PFSK-1 (cell line): Measurements from ENCODE around the gene APOBEC3B.

Source experiments
- FOXP2 ChIP-seq: optimal IDR thresholded peaks from 2 replicates; pipeline ENCODE3; 2011; ENCODE audit warnings: borderline replicate concordance, control low read depth, inconsistent platforms; ENCODE audit not compliant: insufficient read depth; ENCODE audit errors: extremely low read length, extremely low read depth
- POLR2AphosphoS5 ChIP-seq: IDR thresholded peaks from 2 replicates; pipeline ENCODE4 v1.6.1; 2012; ENCODE audit warnings: low read depth, mild to moderate bottlenecking, control low read depth, low read length, moderate library complexity
- REST ChIP-seq, 2 experiments: IDR thresholded peaks; 2 replicates each; pipeline versions ENCODE4 v1.6.1 to v1.8.0; 2011 to 2012; ENCODE audit warnings: low read depth in 2 of 2, low read length in 2 of 2, control low read depth in 1 of 2, inconsistent platforms in 1 of 2, mild to moderate bottlenecking in 1 of 2, moderate library complexity in 1 of 2; ENCODE audit not compliant: insufficient read depth in 1 of 2
- SIN3A ChIP-seq: IDR thresholded peaks from 2 replicates; pipeline ENCODE4 v1.6.1; 2012; ENCODE audit warnings: mild to moderate bottlenecking, low read length, moderate library complexity, borderline replicate concordance; ENCODE audit not compliant: insufficient read depth
- TAF1 ChIP-seq: IDR thresholded peaks from 2 replicates; pipeline ENCODE4 v1.6.1; 2012; ENCODE audit warnings: low read length, control low read depth, borderline replicate concordance; ENCODE audit not compliant: insufficient read depth

The APOBEC3B gene

DNA sequence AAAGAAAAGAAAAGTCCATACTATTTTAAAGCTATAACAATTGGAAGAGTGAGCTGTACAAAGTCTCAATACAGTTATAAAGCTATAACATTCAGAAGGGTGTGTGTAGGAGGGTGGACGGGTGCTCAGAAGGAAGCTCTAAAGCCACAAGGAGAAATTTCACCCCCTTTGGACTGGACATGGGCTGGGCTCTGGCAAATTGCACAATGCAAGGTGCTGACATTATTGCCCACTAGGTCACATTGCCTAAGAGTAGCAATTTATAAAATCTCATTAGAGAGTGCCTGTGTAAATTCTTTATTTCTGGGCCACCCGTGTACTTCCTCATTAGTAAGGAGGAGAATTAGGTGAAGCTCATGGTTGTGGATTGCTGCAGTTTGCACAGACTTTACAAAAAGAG lies 30.4 kb upstream of the APOBEC3B start:
- TF ChIP-seq POLR2AphosphoS5, result no peak
- TF ChIP-seq TAF1, result no peak
- no peak for TF ChIP-seq REST (IDR thresholded peaks at IDR 0.05; ENCODE audit: insufficient read depth in 1 of 2, low read depth in 2 of 2, low read length in 2 of 2)
- TF ChIP-seq SIN3A, result no peak
- no peak for TF ChIP-seq FOXP2

- no peak for TF ChIP-seq TAF1
Observed at GRCh38 chr22:38952281-38952993, 29.7 kb upstream of the APOBEC3B start.

DNA sequence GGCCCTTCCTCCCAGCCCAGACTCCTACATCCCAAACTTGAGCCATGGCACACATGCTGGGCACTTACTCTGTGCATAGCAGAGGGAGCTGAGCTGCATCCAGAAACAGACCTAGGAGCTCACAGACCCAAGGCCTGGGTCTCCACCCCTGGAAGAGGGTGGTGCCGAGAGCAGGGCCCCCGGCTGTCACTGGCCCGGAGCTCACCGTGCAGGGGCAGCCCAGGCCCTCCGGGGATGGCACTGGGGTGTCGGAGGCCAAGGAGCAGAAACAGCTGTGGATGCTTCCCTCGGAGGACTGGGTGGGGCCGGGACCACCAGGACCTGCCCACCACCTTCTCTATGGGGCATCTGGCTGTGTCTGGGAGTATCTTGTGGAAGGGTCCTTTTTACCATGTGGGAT lies 29.1 kb upstream of the APOBEC3B start:
- no peak for TF ChIP-seq POLR2AphosphoS5
- no peak for TF ChIP-seq SIN3A
- TF ChIP-seq TAF1, result no peak
- no peak for TF ChIP-seq FOXP2
- no peak for TF ChIP-seq REST (IDR thresholded peaks at IDR 0.05; ENCODE audit: insufficient read depth in 1 of 2, low read depth in 2 of 2, low read length in 2 of 2)

GRCh38 chr22:38953577-38954413 lies 28.4 kb upstream of the APOBEC3B start:
- TF ChIP-seq POLR2AphosphoS5 (no peak), REST (IDR thresholded peaks at IDR 0.05; ENCODE audit: insufficient read depth in 1 of 2, low read depth in 2 of 2, low read length in 2 of 2) (no peak), SIN3A (no peak), TAF1 (no peak), FOXP2 (no peak)

GRCh38 chr22:38954414-38955043 lies 27.6 kb upstream of the APOBEC3B start:
- no peak for TF ChIP-seq TAF1
- no peak for TF ChIP-seq REST (IDR thresholded peaks at IDR 0.05; ENCODE audit: insufficient read depth in 1 of 2, low read depth in 2 of 2, low read length in 2 of 2)
- TF ChIP-seq FOXP2, result no peak
- TF ChIP-seq POLR2AphosphoS5, result no peak
- TF ChIP-seq SIN3A, result no peak
